ENCODE results near the gene BTBD6.

BTBD6 gene

DNA sequence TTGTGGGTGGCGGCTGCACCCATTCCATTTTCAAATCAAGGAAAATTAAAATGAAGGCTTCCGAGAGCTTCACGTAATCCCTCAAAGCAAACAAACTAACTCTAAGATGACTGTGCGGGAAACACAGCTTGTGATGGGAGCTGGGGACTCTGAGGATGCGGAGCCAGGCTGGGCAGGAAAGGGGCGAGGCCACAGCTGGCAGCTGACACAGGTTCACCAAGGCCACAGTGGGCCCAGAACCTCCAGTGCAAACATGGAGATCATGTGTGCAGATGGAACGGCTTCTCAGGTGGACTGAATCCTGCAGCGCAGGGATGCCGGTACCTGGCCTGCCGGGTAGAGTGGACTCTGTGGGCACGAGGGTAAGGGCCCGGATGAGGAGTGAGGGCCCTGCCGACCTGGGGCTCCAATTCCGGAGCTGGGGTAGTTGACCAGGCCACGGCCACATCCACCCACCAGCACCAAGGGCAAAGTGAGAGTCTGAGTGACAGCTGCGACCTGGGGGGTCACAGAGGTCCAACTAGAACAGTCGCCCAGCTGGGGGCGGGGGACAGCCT, 19.2 kb upstream of the BTBD6 start:
- DNase-seq (ENCODE audit: low spot score): no peak
- FAIRE-seq: no peak

DNA sequence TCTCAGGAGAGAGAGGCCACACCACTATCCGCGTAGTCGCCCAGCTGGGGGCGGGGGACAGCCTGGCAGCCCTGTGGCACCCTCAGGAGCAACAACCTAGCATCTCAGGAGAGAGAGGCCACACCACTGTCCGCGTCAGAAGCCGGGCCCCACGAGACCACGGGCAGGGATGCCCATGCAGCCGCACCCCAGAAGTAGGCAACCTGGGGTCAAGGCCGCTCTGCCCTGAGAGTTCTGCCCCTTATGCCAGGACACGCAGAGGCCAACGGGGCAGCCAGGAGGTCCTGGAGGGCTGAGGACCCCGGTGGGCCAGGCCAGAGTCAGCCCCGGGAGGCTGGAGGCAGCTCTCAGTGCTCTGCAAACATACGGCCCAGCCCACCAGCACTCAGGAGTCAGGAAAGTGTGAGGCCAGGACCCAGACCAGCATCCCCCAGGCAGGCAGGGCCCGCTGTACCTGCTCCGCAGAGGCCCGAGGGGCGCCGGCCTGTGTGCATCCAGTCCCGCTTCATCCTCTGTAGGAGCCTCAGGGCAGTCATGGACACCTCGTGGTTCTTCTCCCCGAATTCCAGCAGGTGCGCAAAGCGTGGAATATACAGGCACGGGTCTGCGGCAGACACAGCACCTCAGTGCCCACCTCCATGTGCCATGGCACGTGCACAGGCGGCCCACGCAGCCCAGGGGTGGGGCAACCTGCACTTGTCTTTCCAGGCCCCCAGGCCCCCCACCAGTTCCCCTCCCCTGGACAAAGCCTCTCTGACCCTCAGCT, 7.3 kb upstream of the BTBD6 start:
- no peak for FAIRE-seq
- DNase-seq (ENCODE audit: low spot score): no peak

DNA sequence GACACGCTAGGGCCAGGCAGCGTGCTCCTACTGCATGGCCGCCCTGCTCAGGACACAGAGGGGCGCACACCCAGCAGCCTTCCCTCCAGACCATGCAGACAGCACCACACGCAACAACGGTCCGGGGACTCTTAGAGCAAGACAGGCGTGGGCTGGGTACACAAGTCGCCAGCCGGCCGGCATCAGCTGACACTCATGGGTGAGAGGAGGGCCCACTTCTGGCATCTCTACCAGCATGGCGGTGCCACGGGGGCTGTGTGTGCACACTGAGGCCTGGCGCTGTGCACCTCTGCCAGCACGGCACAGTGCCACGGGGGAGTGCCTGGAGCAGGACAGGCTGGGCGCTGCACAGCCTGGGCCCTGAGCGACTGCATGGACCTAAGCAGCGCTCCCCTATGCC, 6.7 kb upstream of the BTBD6 start:
- FAIRE-seq (no peak), DNase-seq (ENCODE audit: low spot score) (no peak)

DNA sequence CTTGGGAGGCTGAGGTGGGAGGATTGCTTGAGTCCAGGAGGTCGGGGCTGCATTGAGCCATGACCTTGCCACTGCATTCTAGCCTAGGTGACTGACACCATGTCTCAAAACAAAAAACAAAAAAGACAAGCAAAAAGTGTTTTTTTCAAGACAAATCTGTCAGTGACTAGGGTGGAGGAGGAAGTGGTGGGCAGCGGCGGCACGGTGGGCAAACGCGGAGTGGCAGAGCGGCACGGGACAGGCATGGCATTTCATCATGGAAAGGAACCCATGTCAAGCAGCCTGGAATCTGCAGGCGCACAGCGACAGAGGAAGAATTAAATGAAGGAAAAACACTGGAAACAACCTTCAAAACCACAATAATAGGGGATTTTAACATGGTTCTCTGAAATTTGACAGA, 4.0 kb upstream of the BTBD6 start:
- no peak for DNase-seq (ENCODE audit: low spot score)
- FAIRE-seq: no peak

DNA sequence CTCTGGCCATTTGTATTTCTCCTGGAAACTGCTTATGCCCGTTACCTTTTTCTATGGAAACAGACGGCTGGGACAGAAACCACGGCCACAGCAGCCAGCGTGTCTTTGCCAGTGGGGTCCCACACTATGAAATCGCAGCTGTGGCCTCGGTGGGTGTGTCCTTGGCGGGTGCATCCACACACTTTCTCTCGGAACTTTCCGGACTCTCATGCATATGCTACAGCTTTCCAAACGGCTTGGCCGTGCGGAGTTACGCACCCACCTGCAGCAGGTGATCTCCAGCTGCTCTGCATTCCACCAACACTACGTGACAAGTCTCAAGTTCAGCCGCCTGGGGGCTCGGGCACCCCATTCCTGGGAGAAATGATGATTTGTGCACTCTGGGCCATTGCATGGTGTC, 1.3 kb upstream of the BTBD6 start:
- no peak for DNase-seq (ENCODE audit: low spot score)
- FAIRE-seq: no peak

DNA sequence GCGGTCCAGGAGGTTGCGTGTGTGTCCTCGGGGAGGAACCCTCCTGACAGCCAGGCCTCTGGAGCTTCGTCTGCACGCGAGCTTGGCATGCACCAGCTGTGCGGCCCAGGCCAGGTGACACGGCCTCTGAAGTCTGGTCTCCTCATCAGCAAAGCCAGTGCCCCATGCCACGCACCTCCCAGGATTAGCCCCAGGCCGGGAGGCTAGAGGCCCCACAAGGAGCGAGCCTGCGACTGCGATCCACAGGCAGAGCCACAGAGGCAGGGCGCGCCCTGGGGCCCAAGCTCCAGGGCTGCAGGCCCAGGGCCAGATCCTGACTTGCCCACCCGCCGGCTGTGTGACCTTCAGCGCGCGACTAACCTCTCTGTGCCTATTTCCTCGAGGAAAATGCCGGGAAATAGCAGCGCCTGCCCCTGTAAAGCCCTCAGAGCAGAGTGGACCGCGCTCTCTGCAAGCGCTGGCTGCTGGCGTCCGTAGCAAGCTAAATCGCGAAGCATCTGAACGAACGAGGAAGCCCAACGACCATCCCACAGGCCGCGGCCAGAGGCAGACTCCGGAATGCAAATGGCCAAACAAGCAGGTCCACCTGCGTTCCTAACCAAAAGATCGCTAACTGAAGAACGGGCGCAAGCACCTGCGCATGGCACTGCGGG, 492 bp upstream of the BTBD6 start:
- FAIRE-seq (no peak), DNase-seq (ENCODE audit: low spot score) (no peak)

DNA sequence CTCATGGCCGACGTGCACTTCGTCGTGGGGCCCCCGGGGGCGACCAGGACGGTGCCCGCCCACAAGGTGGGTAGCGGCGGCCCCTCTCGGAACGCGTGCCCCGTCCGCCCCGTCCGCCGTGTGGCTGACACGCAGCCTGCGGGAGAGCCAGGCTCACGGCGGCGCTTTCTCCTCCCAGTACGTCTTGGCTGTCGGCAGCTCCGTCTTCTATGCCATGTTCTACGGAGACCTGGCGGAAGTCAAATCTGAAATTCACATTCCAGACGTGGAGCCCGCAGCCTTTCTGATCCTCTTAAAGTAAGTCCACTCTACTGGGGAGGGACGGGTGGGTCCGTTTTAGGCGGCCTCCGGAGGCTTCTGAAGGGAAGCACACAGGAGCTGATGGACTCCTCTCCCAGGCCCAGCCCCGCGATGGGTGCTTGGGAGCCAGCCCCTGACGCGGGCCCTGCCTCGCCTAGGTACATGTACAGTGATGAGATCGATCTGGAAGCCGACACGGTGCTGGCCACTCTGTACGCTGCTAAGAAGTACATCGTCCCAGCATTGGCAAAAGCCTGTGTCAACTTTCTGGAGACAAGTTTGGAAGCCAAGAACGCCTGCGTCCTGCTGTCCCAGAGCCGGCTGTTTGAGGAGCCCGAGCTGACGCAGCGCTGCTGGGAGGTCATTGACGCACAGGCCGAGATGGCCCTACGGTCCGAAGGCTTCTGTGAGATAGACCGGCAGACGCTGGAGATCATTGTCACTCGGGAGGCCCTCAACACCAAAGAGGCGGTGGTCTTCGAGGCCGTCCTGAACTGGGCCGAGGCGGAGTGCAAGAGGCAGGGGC, 1.1 kb downstream of the BTBD6 start:
- DNase-seq (ENCODE audit: low spot score): no peak
- no peak for FAIRE-seq

DNA sequence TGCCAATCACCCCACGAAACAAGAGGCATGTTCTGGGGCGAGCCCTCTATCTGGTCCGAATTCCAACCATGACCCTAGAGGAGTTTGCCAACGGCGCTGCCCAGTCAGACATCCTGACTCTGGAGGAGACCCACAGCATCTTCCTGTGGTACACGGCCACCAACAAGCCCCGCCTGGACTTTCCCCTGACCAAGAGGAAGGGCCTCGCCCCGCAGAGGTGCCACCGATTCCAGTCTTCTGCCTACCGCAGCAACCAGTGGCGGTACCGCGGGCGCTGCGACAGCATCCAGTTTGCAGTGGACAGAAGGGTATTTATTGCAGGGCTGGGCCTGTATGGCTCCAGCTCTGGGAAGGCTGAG, 1.7 kb downstream of the BTBD6 start:
- no peak for FAIRE-seq

DNA sequence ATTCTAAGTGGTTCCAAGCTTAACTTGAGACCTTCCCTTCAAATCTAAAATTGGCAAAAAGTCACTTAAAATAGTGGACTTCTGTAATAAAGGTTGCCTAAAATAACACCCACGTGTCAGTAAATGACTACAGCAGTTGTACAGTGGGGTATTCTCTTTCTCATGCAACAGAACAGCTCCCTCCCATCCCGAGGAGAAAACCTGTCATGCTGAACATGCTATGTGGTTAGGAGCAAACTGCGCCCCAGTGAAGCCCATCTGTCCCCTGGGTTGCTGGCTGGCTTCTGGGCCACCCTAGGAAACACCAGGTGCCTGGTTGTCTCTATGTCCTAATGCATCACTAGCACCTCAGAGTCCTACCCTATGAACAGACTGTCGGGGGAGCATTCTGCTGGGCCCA, 2.7 kb downstream of the BTBD6 start:
- FAIRE-seq: no peak
- no peak for DNase-seq (ENCODE audit: low spot score)

More for the DNA sequence above, 1.7 kb downstream of the BTBD6 start:
- DNase-seq (ENCODE audit: low spot score): no peak

DNA sequence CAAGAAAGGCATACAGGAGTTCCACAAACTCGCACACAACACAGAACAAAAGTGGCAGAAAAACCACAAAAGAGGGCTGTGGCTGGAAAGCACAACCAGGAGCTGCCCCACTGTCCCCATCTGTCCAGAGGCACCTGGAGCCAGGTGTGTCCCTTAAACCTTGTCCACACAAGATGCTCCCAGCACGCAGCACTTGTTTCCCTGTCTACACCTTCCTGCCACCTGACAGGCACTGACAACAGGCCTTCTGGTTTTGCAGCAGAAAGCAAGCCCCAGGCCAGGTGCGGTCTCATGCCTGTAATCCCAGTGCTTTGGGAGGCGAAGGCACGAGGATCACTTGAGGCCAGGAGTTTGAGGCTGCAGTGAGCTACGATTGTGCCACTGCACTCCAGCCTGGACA, 3.6 kb downstream of the BTBD6 start:
- DNase-seq (ENCODE audit: low spot score) (no peak), FAIRE-seq (no peak)

DNA sequence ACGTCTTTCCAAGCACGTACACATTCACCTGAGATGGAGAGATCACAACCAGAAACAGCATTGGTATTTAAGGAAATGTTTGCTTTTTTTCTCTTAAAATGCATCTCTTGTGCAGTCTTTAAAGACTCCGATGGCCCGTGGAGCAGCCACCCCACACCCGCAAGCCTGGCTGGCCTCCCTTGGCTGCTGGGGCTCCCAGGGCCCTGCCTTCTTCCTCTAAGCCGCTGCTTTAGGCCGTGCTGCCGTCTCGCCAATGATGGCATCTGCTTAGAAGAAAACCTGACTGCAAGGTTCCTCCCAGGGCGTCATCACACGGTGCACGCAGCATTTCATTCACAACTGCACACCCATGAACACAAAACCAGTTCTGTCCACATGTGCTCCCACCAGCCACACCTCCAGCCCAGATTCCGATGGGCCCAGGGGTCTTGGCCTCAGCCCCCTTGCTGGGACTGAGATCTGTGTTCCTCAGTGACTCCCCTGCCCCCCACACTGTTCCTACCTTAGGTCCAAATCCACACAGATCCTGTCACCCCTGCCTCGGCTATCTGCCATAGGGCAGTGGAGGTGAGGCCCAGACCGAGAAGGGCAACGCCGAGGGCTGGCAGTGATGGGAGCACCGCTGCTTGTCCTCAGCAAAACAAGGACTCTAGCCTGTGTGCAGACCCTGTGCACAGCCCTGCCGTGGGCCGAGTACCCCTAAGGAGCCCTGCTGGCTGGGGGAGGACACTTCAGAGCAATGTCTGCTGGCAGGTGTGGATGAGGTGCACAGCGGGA, 4.4 kb downstream of the BTBD6 start:
- FAIRE-seq (no peak), DNase-seq (ENCODE audit: low spot score) (no peak)

DNA sequence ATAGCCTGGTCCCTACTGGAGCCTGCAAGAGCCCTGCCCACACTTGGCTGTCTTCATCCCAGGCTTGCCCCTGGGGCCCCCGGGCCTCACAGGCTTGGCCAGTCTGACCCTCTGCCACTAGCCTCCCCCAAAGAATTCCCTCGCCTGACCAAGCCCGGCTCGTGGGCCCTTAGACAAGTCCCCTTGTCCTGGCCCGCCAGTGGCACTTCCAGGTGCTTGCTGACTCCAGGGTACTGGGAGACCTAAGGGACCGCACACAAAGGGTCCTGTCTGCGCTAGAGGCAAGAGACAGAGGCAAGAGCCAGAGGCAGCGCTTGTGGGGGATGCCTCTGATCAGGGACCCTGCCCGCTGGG, 5.0 kb downstream of the BTBD6 start:
- DNase-seq (ENCODE audit: low spot score): no peak
- FAIRE-seq: no peak

DNA sequence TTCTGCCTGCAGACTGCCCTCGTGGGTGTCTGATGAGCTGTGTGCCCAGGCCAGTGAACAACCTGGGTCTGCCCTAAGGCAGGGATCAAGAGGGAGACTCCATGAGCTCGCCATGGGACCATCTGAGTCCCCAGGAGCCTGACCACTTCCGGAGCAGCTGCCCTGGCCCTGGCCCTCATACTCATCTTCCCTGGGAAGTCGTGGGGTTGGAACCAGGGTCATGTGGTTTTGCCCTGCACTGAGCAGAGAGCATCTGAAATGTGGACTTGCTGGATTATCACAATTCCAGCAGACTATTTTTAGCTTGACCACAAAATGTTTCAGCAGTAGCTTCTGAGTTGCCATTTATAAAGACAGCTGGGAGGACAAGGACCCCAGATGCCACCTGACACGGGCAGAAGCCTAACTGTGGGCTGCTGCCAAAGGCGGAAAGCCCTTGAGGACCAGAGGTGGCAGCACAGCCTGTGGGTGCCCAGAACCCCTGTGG, 6.7 kb downstream of the BTBD6 start:
- FAIRE-seq: no peak
- DNase-seq (ENCODE audit: low spot score): no peak

DNA sequence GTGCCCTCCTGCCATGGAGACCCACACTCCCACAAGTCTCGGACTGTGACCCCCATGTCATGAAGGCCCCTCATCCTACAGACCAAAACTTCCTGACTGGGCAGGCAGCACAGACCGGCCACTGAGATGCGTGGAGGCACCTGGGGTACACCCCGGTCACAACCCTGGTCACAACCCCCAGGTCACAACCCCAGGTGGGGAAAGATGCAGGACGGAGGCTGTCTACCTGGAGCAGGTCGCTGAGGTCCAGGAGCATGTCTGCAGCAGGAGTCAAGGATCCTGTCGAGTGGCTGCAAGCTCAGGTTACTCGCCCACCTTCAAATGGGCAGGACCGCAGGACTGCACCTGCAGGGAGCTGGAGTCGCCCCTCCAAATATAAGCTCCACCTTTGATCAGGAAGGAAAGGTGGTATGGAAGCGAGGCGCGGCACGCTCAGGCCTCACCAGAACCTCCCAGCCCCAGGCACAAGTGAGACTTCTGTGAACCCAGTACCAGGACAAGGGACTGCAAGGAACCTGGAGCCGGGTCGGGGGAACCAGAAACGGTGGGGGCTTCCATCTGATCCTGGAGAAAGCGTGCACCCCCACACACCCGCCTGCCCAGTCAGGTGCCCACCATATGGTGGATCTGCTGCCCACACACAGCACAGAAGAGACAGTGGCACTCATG, 8.1 kb downstream of the BTBD6 start:
- FAIRE-seq: no peak
- no peak for DNase-seq (ENCODE audit: low spot score)

DNA sequence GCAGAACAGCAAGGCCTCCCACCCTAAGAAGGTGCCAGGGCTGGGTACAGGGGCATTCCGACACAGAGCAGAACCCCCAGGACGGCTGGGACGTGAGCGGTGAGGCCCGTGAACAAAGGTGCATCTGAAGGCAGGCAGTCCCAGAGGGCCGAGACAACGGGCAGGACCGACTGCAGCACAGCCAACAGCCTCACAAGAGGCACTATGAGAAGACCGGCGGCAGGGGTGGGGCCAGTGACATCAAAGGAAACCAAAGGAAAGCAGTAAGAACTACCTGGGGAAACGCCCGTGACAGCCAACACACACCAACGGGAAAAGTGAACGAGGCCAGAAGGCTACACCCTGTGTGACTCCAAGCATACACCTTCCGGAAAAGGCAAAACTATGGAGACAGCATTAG, 9.1 kb downstream of the BTBD6 start:
- no peak for DNase-seq (ENCODE audit: low spot score)

DNA sequence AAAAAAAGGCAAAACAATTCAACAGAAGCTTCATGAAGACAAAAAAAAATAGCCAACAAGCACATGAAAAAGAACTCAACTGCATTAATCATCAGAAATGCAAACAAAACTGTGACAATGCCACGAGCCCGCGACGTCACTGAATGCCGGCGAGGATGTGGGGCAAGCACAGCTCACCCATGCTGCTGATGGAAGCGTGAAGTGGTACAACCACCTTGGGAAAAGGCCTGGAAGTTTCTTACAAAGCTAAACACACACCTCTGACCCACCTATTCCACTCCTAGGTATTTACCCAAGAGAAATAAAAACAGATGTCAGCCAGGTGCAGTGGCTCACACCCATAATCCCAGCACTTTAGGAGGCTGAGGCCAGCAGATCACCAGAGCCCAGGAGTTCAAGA, 10.5 kb downstream of the BTBD6 start:
- FAIRE-seq (no peak), DNase-seq (ENCODE audit: low spot score) (no peak)

More for the DNA sequence above, 9.1 kb downstream of the BTBD6 start:
- FAIRE-seq: no peak

DNA sequence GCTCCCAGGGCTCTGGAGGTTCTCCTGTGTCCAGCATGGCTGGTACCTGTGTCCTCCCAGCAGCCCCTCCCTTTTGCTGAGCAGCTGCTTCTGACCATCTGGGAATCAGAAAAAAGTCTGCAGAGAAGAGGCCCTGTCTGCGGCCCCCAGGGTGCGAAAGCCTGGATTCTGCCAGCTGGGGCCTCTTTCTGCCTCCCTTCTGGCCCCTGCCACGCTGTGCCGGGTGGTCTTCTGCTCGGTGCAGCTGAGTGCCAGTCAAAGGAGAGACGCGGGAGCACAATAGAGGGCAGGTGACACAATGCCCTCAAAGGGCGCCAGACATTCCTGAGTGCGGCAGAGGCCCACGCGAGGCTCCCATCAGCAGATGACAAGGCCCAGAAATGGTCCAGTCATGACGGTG, 12.6 kb downstream of the BTBD6 start:
- FAIRE-seq: no peak
- no peak for DNase-seq (ENCODE audit: low spot score)

DNA sequence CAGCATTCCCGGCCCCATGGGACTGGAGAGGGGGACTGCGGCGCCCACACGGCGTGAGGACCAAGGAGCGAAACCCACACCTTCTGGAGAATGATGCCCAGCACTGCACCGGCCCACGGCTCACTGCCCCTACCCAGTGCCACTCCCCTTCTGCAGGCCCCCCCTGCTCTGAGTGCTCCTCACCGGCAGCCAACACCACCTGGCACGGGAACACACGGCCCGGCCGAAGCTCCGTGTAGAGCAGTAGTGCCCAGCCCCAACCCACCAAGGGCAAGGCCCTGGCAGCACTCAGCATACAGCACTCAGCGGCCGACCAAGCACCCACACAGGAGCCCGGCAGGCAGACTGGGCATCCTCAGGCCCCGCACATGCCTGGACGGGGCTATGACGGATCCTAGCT, 13.4 kb downstream of the BTBD6 start:
- no peak for DNase-seq (ENCODE audit: low spot score)
- no peak for FAIRE-seq

DNA sequence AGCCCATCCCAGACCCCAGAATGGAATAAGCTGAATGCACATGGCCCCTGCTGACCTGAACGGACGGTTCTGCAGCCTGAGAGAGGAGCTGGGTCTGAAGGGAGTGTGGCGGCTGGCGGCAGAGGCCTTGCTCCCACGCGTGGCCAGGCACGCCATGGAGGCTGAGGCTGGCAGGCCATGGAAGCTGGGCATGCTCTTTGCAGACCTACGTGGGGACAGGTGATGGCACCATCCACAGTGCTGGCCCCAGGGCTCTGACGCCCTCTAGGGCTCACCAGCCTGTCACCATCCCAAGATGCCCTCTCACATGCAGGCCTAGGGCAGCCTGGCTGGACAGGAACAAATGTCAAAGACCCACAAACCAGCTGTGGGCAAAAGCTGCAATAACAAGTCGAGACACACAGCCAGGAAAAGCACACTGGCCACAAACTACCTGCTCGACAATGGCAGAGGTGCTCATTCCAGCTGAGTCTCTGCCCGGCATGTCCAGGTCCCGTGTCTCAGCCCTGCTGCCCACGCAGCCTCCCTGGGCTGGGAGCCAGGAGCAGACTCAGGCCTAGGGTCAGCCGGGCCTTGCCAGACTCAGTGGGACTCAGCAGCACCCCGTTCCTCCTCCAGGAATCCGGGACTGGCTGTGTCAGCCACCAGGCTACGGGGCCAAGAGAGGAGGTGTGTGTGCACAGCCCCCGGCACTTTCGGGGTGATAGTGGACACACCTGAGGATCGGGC, 19.7 kb downstream of the BTBD6 start:
- DNase-seq (ENCODE audit: low spot score) (no peak), FAIRE-seq (no peak)

DNA sequence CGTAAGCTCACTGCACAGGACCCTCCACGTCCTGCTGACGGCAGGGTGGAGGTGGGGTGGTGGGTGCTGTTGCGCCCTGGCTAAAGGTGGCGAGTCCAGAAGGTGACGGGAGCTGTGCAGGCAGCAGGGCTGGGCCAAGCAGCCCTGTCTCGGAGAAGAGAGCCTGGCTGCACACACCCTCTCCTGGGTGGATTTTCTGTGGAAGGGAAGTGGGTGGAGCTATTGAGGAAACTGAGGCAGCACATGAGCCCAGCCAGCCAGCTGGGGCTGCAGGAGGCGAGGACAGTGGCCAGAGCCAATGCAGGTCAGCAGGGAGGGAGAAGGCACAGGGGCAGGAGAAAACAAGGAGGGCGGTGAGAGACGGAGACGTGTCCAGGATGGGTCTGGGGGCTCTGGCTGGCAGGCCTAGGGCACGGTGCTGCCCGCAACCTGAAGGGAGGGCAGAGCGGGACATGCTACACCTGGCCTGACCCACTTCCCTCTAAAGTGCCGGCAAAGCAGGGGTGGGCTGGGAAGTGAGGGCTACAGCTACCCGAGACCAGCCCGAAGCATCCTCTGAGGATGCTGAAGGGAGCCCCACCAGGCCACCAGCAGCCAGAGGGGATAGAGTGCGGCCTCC, 20.5 kb downstream of the BTBD6 start:
- FAIRE-seq (no peak), DNase-seq (ENCODE audit: low spot score) (no peak)
